ENCODE results near the gene MYO10.

- TF ChIP-seq, protein P1, sequence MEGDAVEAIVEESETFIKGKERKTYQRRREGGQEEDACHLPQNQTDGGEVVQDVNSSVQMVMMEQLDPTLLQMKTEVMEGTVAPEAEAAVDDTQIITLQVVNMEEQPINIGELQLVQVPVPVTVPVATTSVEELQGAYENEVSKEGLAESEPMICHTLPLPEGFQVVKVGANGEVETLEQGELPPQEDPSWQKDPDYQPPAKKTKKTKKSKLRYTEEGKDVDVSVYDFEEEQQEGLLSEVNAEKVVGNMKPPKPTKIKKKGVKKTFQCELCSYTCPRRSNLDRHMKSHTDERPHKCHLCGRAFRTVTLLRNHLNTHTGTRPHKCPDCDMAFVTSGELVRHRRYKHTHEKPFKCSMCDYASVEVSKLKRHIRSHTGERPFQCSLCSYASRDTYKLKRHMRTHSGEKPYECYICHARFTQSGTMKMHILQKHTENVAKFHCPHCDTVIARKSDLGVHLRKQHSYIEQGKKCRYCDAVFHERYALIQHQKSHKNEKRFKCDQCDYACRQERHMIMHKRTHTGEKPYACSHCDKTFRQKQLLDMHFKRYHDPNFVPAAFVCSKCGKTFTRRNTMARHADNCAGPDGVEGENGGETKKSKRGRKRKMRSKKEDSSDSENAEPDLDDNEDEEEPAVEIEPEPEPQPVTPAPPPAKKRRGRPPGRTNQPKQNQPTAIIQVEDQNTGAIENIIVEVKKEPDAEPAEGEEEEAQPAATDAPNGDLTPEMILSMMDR (IDR thresholded peaks at IDR 0.05): no peak
- no peak for TF ChIP-seq POLR2A (IDR thresholded peaks at IDR 0.05)
Measured at GRCh38 chr5:16869821-16870796, 66.0 kb downstream of the MYO10 start.
